H1 (cell line): ENCODE results near the gene SPATA22. TPM values are rescaled to one million over a fixed set of nuclear protein-coding genes. Genes with fewer than 3 reads are reported as not detected.

Experiments used
- CTCF ChIA-PET: fragments of 300-600 bp; sonication (Branson Sonifier 250); formaldehyde crosslinking; loops from one replicate; lab custom pipeline; 2021; ENCODE audit not compliant: partially characterized antibody; lab: Charles Lee
- POLR2A ChIA-PET: fragments of 300-600 bp; sonication (Branson Sonifier 250); formaldehyde crosslinking; loops from one replicate; lab custom pipeline; 2021; ENCODE audit warnings: inconsistent platforms; ENCODE audit not compliant: partially characterized antibody; lab: Charles Lee
- DNase-seq, 2 experiments: peaks; one replicate each; pipeline versions ENCODE4 v3.0.0 to v3.0.0-alpha.2; 2010 to 2022; ENCODE audit warnings: low spot score in 2 of 2, low read depth in 1 of 2, mixed read lengths in 1 of 2
- FAIRE-seq: peaks from 2 replicates; lab custom pipeline; 2011; peaks lifted over from hg19 to GRCh38; lab: Jason Lieb, UNC
- H2AFZ ChIP-seq: 2 replicates; pipeline ENCODE4 v1.8.1; 2012; ENCODE audit warnings: low read length, inconsistent platforms
- H2AK5ac ChIP-seq: 2 replicates; pipeline ENCODE4 v1.6.1; 2013; ENCODE audit warnings: low read depth, low read length
- H2BK120ac ChIP-seq: replicated peaks from 2 replicates; pipeline ENCODE3; 2013; ENCODE audit warnings: low read depth, low read length, inconsistent platforms
- H2BK12ac ChIP-seq: 2 replicates; pipeline ENCODE4 v1.6.1; 2013; ENCODE audit warnings: low read depth, low read length
- H2BK15ac ChIP-seq: 2 replicates; pipeline ENCODE4 v1.6.1; 2013; ENCODE audit warnings: low read length
- H2BK20ac ChIP-seq: 2 replicates; pipeline ENCODE4 v1.6.1; 2013; ENCODE audit warnings: low read length
- H2BK5ac ChIP-seq: 2 replicates; pipeline ENCODE4 v1.6.1; 2013; ENCODE audit warnings: low read depth, low read length
- H3K14ac ChIP-seq: 2 replicates; pipeline ENCODE4 v1.6.1; 2013; ENCODE audit warnings: inconsistent platforms; ENCODE audit not compliant: insufficient read length
- H3K18ac ChIP-seq: 2 replicates; pipeline ENCODE4 v1.6.1; 2013; ENCODE audit warnings: low read length; ENCODE audit errors: extremely low read depth
- H3K23ac ChIP-seq: 2 replicates; pipeline ENCODE4 v1.6.1; 2013; ENCODE audit warnings: inconsistent platforms; ENCODE audit not compliant: insufficient read length
- H3K23me2 ChIP-seq: 2 replicates; pipeline ENCODE4 v1.6.1; 2013; ENCODE audit warnings: low read depth, low read length
- H3K27ac ChIP-seq: 2 replicates; pipeline ENCODE4 v1.6.1; 2011; ENCODE audit warnings: low read depth, low read length, inconsistent platforms
- H3K27me3 ChIP-seq, 4 experiments: replicated peaks in 1 of 4; 1 replicate in 1 of 4; 2 replicates in 3 of 4; pipeline versions ENCODE4 v1.6.1 to v1.8.1; 2011 to 2013; ENCODE audit warnings: low read length in 3 of 4, mild to moderate bottlenecking in 3 of 4, inconsistent platforms in 2 of 4, mixed read lengths in 2 of 4, moderate library complexity in 1 of 4; ENCODE audit not compliant: control insufficient read depth in 3 of 4, insufficient read depth in 3 of 4; ENCODE audit errors: extremely low read depth in 1 of 4
- H3K36me3 ChIP-seq, 4 experiments: 2 replicates each; pipeline versions ENCODE4 v1.6.1 to v1.8.1; 2011 to 2013; ENCODE audit warnings: mild to moderate bottlenecking in 4 of 4, low read length in 3 of 4, moderate library complexity in 2 of 4, control low read depth in 1 of 4, inconsistent platforms in 1 of 4; ENCODE audit not compliant: insufficient read depth in 4 of 4, control insufficient read depth in 2 of 4
- H3K4ac ChIP-seq: replicated peaks from 2 replicates; pipeline ENCODE3; 2013; ENCODE audit warnings: low read length, low read depth, mixed read lengths, inconsistent platforms; ENCODE audit not compliant: insufficient read length
- H3K4me1 ChIP-seq, 4 experiments: replicated peaks in 1 of 4; 1 replicate in 1 of 4; 2 replicates in 3 of 4; pipeline versions ENCODE4 v1.6.1 to v1.8.1; 2011 to 2013; ENCODE audit warnings: low read length in 3 of 4, inconsistent platforms in 2 of 4, mixed read lengths in 1 of 4; ENCODE audit not compliant: insufficient read depth in 4 of 4, control insufficient read depth in 3 of 4
- H3K4me2 ChIP-seq, 2 experiments: 2 replicates each; pipeline versions ENCODE4 v1.6.1 to v1.8.1; 2011 to 2013; ENCODE audit warnings: low read depth in 2 of 2, low read length in 2 of 2, control low read depth in 1 of 2, inconsistent platforms in 1 of 2, mild to moderate bottlenecking in 1 of 2; ENCODE audit not compliant: insufficient read depth in 1 of 2
- H3K4me3 ChIP-seq, 4 experiments: fragments of 200-600, 300-600 bp in 1 of 4; sonication (generic), shearing (Covaris generic), sonication (Bioruptor Twin) in 1 of 4; 2 replicates each; pipeline versions ENCODE4 v1.5.1 to v1.8.1; 2011 to 2016; ENCODE audit warnings: low read length in 4 of 4, low read depth in 3 of 4, control low read depth in 2 of 4, inconsistent platforms in 2 of 4, mild to moderate bottlenecking in 2 of 4, mixed read lengths in 1 of 4, moderate library complexity in 1 of 4; ENCODE audit not compliant: insufficient read depth in 2 of 4; ENCODE audit errors: extremely low read depth in 1 of 4
- H3K56ac ChIP-seq: replicated peaks from 2 replicates; pipeline ENCODE3; 2013; ENCODE audit warnings: low read depth, mild to moderate bottlenecking, mixed read lengths, low read length, inconsistent platforms; ENCODE audit not compliant: insufficient read length
- H3K79me1 ChIP-seq: 2 replicates; pipeline ENCODE4 v1.6.1; 2013; ENCODE audit warnings: low read depth, low read length, control low read depth
- H3K79me2 ChIP-seq, 2 experiments: 2 replicates each; pipeline versions ENCODE4 v1.6.1 to v1.8.1; 2012 to 2013; ENCODE audit warnings: low read length in 2 of 2, mild to moderate bottlenecking in 2 of 2, inconsistent platforms in 1 of 2; ENCODE audit not compliant: insufficient read depth in 2 of 2, control insufficient read depth in 1 of 2
- H3K9ac ChIP-seq, 4 experiments: replicated peaks in 1 of 4; 1 replicate in 1 of 4; 2 replicates in 3 of 4; pipeline versions ENCODE4 v1.6.1 to v1.8.1; 2011 to 2013; ENCODE audit warnings: low read depth in 3 of 4, low read length in 3 of 4, control low read depth in 2 of 4, mild to moderate bottlenecking in 2 of 4, moderate library complexity in 2 of 4, inconsistent platforms in 1 of 4; ENCODE audit errors: extremely low read depth in 1 of 4
- H3K9me3 ChIP-seq, 2 experiments: 2 replicates each; pipeline versions ENCODE4 v1.6.1 to v1.8.1; 2012 to 2013; ENCODE audit warnings: mild to moderate bottlenecking in 2 of 2, moderate library complexity in 2 of 2, control low read depth in 1 of 2, inconsistent platforms in 1 of 2, low read depth in 1 of 2, low read length in 1 of 2, mixed read lengths in 1 of 2; ENCODE audit not compliant: insufficient read depth in 2 of 2
- H4K20me1 ChIP-seq, 2 experiments: replicated peaks in 1 of 2; 2 replicates each; pipeline versions ENCODE3 to v1.8.1; 2011 to 2013; ENCODE audit warnings: inconsistent platforms in 2 of 2, low read length in 2 of 2, mild to moderate bottlenecking in 1 of 2; ENCODE audit not compliant: insufficient read depth in 2 of 2, control insufficient read depth in 1 of 2
- H4K5ac ChIP-seq: 2 replicates; pipeline ENCODE4 v1.6.1; 2013; ENCODE audit warnings: low read length, low read depth, mixed read lengths, inconsistent platforms; ENCODE audit not compliant: insufficient read length
- H4K8ac ChIP-seq: 2 replicates; pipeline ENCODE4 v1.8.0; 2013; ENCODE audit warnings: mild to moderate bottlenecking, moderate library complexity, low read length, inconsistent platforms; ENCODE audit not compliant: insufficient read depth; ENCODE audit errors: extremely low read depth
- H4K91ac ChIP-seq: replicated peaks from 2 replicates; pipeline ENCODE3; 2013; ENCODE audit warnings: low read length, mixed read lengths, inconsistent platforms; ENCODE audit not compliant: insufficient read length
- BRCA1 ChIP-seq: IDR thresholded peaks from 2 replicates; pipeline ENCODE4 v1.6.1; 2012; ENCODE audit warnings: low read depth, low read length, improper control_type of control experiment
- CBX5 ChIP-seq: fragments of 300-800, 300-1000 bp; sonication (generic); IDR thresholded peaks from 2 replicates; pipeline ENCODE4 v1.7.1; 2016; ENCODE audit warnings: antibody characterized with exemption, low read length, low read depth
- HDAC2 ChIP-seq, 2 experiments: fragments of 300-600 bp in 1 of 2; sonication (generic) in 1 of 2; IDR thresholded peaks; 2 replicates each; pipeline ENCODE4 v1.6.1; 2011 to 2012; ENCODE audit warnings: low read depth in 2 of 2, low read length in 2 of 2, mild to moderate bottlenecking in 2 of 2, moderate library complexity in 2 of 2, borderline replicate concordance in 1 of 2, inconsistent platforms in 1 of 2
- POLR2AphosphoS5 ChIP-seq: IDR thresholded peaks from 2 replicates; pipeline ENCODE4 v1.6.1; 2011; ENCODE audit warnings: low read depth, low read length
- SP4 ChIP-seq: IDR thresholded peaks from 2 replicates; pipeline ENCODE4 v1.6.1; 2012; ENCODE audit warnings: low read length, inconsistent platforms
- YY1 ChIP-seq: IDR thresholded peaks from 2 replicates; pipeline ENCODE4 v1.6.1; 2011; ENCODE audit warnings: low read depth, mild to moderate bottlenecking, low read length
- WGBS, 2 experiments: shearing (Covaris generic) in 1 of 2; methylation state at CpG; one replicate each; pipeline versions ENCODE4 v1.1.6 to v1.1.7; 2013 to 2015; ENCODE audit warnings: low lambda C conversion rate in 2 of 2, mixed read lengths in 2 of 2, inconsistent platforms in 1 of 2, low coverage in 1 of 2, missing lambda C conversion rate in 1 of 2; ENCODE audit not compliant: insufficient replicate concordance in 2 of 2, insufficient coverage in 1 of 2, insufficient read length in 1 of 2; ENCODE audit errors: extremely low coverage in 1 of 2, missing lambda C conversion rate in 1 of 2; 5-methylcytosine and 5-hydroxymethylcytosine counted together
- polyA plus RNA-seq, 7 experiments: library from polyadenylated mRNA; depleted of rRNA in 3 of 7; stranded (reverse) in 5 of 7; unstranded in 2 of 7; fragments of >200 nt in 5 of 7; fragments of 200-250 nt in 2 of 7; gene quantifications; 1 replicate in 5 of 7; 2 replicates in 1 of 7; 4 replicates in 1 of 7; pipeline versions ENCODE4 v1.2.1 to v1.2.3, GENCODE V29; 2011 to 2013; ENCODE audit warnings: missing spikeins in 2 of 7, mixed read lengths in 2 of 7
- total RNA-seq: library from RNA; stranded (reverse); fragmentation: NEBNext Ultra II Directional; extraction: Animal tissue kit (Norgen Biotek cat#: 25700); gene quantifications from 2 replicates; pipeline ENCODE4 v1.2.1, GENCODE V29; 2021

SPATA22 gene
- total and polyA plus RNA-seq, 2 of the 8 experiments (the other 6 are each of a cell fraction or from before 2014, with no cell fraction given) = 0.06 TPM; not detected in 1

DNA sequence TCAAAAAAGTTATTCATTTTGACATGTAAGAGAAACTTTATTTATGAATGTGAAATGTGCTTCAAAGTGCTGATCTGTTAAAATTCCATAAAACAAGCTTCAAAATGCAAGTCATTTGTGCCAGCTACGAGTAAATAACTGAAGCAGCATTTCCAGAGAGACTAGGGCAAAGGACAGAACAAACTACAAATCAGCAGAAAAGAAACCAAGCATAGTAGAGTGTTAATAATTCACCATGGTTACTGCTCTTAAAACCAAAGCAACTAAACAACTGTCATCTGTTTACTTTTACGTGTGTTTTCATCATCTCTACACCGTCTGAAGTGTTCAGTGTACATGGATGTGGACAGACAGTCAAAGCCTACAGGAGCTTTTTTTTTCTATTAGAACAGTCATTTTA is 2.6 kb upstream of the SPATA22 start:
- Histone ChIP-seq H3K56ac (no peak overlapping the region), H3K4me1 (peaks cover 0 to 5% (median 0%) of the 10 kb centered on the region in 4 experiments; a peak in 1 of 7 replicates), H2AFZ (no peak overlapping the region), H3K79me2 (no peaks in the 10 kb centered on the region), H3K23ac (no peak overlapping the region), H4K8ac (no peak overlapping the region), H2BK15ac (no peak overlapping the region), H2BK5ac (no peak overlapping the region), H3K23me2 (no peaks in the 10 kb centered on the region), H3K27ac (no peak overlapping the region), H3K79me1 (no peaks in the 10 kb centered on the region), H4K5ac (no peak overlapping the region), H4K91ac (no peak overlapping the region), H4K20me1 (no peaks in the 10 kb centered on the region), H2BK120ac (no peak overlapping the region), H3K27me3 (no peaks in the 10 kb centered on the region), H3K14ac (no peak overlapping the region), H2BK12ac (no peak overlapping the region), H3K18ac (no peak overlapping the region), H2AK5ac (no peak overlapping the region), H3K9ac (no peak overlapping the region), H3K36me3 (no peaks in the 10 kb centered on the region), H3K4me2 (no peak overlapping the region), H2BK20ac (no peak overlapping the region), H3K4me3 (no peak overlapping the region), H3K9me3 (no peaks in the 10 kb centered on the region), H3K4ac (no peak overlapping the region)
- TF ChIP-seq BRCA1 = no peak
- no peak for TF ChIP-seq YY1
- TF ChIP-seq SP4 = no peak
- no peak for TF ChIP-seq CBX5
- TF ChIP-seq HDAC2 (IDR thresholded peaks at IDR 0.05; ENCODE audit: borderline replicate concordance in 1 of 2, low read depth in 2 of 2, low read length in 2 of 2) = no peak
- no peak for TF ChIP-seq POLR2AphosphoS5
- ChIA-PET POLR2A (no interaction called here), CTCF (interaction anchor here (0.6 kb wide), 1 partner anchor 131 kb away, joined by 3 read pairs; no protein-coding TSS in a partner anchor)
- no peak for FAIRE-seq
- no peak for DNase-seq
- WGBS, 2 experiments = 97% methylated on average over 3 of the region's 3 CpGs; no CpG with 5 or more reads in 1 of the 2 experiments
